ENCODE data around the gene CCDC188. TPM values are rescaled to one million over a fixed set of nuclear protein-coding genes. Genes with fewer than 3 reads are reported as not detected.
A peak's percentile ranks its signal among the peaks of the same experiment; 100 is the strongest.

The CCDC188 gene
- total and polyA plus RNA-seq, 2 donors (not counting 1 experiment from before 2014, with no cell fraction given), result 0.33 to 0.59 TPM

- Histone ChIP-seq H3K4me2 (ENCODE audit: extremely low read depth, insufficient read depth, low read length) (no peak overlapping the region), H3K4me1 (ENCODE audit: control insufficient read depth, extremely low read depth, insufficient read depth, low read length) (no peaks in the 10 kb centered on the region), H3K79me2 (ENCODE audit: control insufficient read depth, insufficient read depth, low read length) (no peaks in the 10 kb centered on the region), H2AFZ (ENCODE audit: low read length) (no peak overlapping the region), H3K36me3 (ENCODE audit: control insufficient read depth, insufficient read depth, low read length) (no peaks in the 10 kb centered on the region), H3K9me3 (ENCODE audit: control insufficient read depth, insufficient read depth, low read depth, low read length) (no peaks in the 10 kb centered on the region), H3K27me3 (ENCODE audit: control insufficient read depth, insufficient read depth, low read length) (no peaks in the 10 kb centered on the region), H3K4me3 (replicated peaks in 1 of 4; ENCODE audit: control extremely low read depth in 1 of 4, insufficient read depth in 1 of 4, low read depth in 3 of 4, low read length in 4 of 4) (no peak overlapping the region), H3K27ac (ENCODE audit: insufficient read depth, low read length) (no peak overlapping the region), H4K20me1 (ENCODE audit: control insufficient read depth, extremely low read depth, insufficient read depth, low read length) (no peaks in the 10 kb centered on the region), H3K9ac (ENCODE audit: insufficient read depth, low read length) (no peak overlapping the region)
- TF ChIP-seq EZH2 (IDR thresholded peaks at IDR 0.05; ENCODE audit: low read length, missing control alignments) (no peak), CTCF (conservative IDR thresholded peaks at IDR 0.05 in 1 of 2, IDR thresholded peaks at IDR 0.05 in 1 of 2; ENCODE audit: low read depth in 1 of 2, low read length in 2 of 2) (peak; percentile 95 to 98)
- peak; percentile 58 to 66 for DNase-seq (ENCODE audit: low read depth in 2 of 2)
These were observed 6.0 kb upstream of the CCDC188 start for GRCh38 chr22:20156611-20157429.

- no peaks in the 10 kb centered on the region for H3K9me3 ChIP-seq (ENCODE audit: control insufficient read depth, insufficient read depth, low read depth, low read length)
- no peaks in the 10 kb centered on the region for H3K4me1 ChIP-seq (ENCODE audit: control insufficient read depth, extremely low read depth, insufficient read depth, low read length)
- H3K79me2 ChIP-seq (ENCODE audit: control insufficient read depth, insufficient read depth, low read length), result no peaks in the 10 kb centered on the region
- H3K9ac ChIP-seq (ENCODE audit: insufficient read depth, low read length), result no peak overlapping the region
- TF ChIP-seq CTCF (conservative IDR thresholded peaks at IDR 0.05 in 1 of 2, IDR thresholded peaks at IDR 0.05 in 1 of 2; ENCODE audit: low read depth in 1 of 2, low read length in 2 of 2), result no peak
- no peak for TF ChIP-seq EZH2 (IDR thresholded peaks at IDR 0.05; ENCODE audit: low read length, missing control alignments)
- no peaks in the 10 kb centered on the region for H4K20me1 ChIP-seq (ENCODE audit: control insufficient read depth, extremely low read depth, insufficient read depth, low read length)
- H3K27ac ChIP-seq (ENCODE audit: insufficient read depth, low read length), result no peak overlapping the region
- no peak overlapping the region for H3K4me3 ChIP-seq (replicated peaks in 1 of 4; ENCODE audit: control extremely low read depth in 1 of 4, insufficient read depth in 1 of 4, low read depth in 3 of 4, low read length in 4 of 4)
- H3K4me2 ChIP-seq (ENCODE audit: extremely low read depth, insufficient read depth, low read length), result no peak overlapping the region
- DNase-seq (ENCODE audit: low read depth in 2 of 2), result no peak
- no peak overlapping the region for H2AFZ ChIP-seq (ENCODE audit: low read length)
- no peaks in the 10 kb centered on the region for H3K36me3 ChIP-seq (ENCODE audit: control insufficient read depth, insufficient read depth, low read length)
- H3K27me3 ChIP-seq (ENCODE audit: control insufficient read depth, insufficient read depth, low read length), result no peaks in the 10 kb centered on the region
These were observed 5.2 kb upstream of the CCDC188 start for GRCh38 chr22:20156042-20156389.

GRCh38 chr22:20155330-20156041 is 4.6 kb upstream of the CCDC188 start:
- H3K4me1 ChIP-seq (ENCODE audit: control insufficient read depth, extremely low read depth, insufficient read depth, low read length), result no peaks in the 10 kb centered on the region
- no peak for TF ChIP-seq EZH2 (IDR thresholded peaks at IDR 0.05; ENCODE audit: low read length, missing control alignments)
- no peak for TF ChIP-seq CTCF (conservative IDR thresholded peaks at IDR 0.05 in 1 of 2, IDR thresholded peaks at IDR 0.05 in 1 of 2; ENCODE audit: low read depth in 1 of 2, low read length in 2 of 2)
- H3K36me3 ChIP-seq (ENCODE audit: control insufficient read depth, insufficient read depth, low read length), result no peaks in the 10 kb centered on the region
- H3K4me3 ChIP-seq (replicated peaks in 1 of 4; ENCODE audit: control extremely low read depth in 1 of 4, insufficient read depth in 1 of 4, low read depth in 3 of 4, low read length in 4 of 4), result peak overlapping the region in 1 of 4 experiments; percentile 10
- H3K27me3 ChIP-seq (ENCODE audit: control insufficient read depth, insufficient read depth, low read length), result no peaks in the 10 kb centered on the region
- no peak overlapping the region for H3K4me2 ChIP-seq (ENCODE audit: extremely low read depth, insufficient read depth, low read length)
- H3K9ac ChIP-seq (ENCODE audit: insufficient read depth, low read length), result no peak overlapping the region
- H3K79me2 ChIP-seq (ENCODE audit: control insufficient read depth, insufficient read depth, low read length), result no peaks in the 10 kb centered on the region
- H3K27ac ChIP-seq (ENCODE audit: insufficient read depth, low read length), result no peak overlapping the region
- H4K20me1 ChIP-seq (ENCODE audit: control insufficient read depth, extremely low read depth, insufficient read depth, low read length), result no peaks in the 10 kb centered on the region
- no peaks in the 10 kb centered on the region for H3K9me3 ChIP-seq (ENCODE audit: control insufficient read depth, insufficient read depth, low read depth, low read length)
- peak in 1 of 2 donors; percentile 73 for DNase-seq (ENCODE audit: low read depth in 2 of 2)
- H2AFZ ChIP-seq (ENCODE audit: low read length), result no peak overlapping the region

Data from fibroblast of lung (primary cell).